NCI-H345 (cell line): ENCODE measurements around the gene TMEM184A.

Experiments used
- DNase-seq: peaks from one replicate; lab custom pipeline; 2025; lab: John Stamatoyannopoulos, UW

TMEM184A gene

GRCh38 chr7:1567896-1568510, 12.0 kb upstream of the TMEM184A start:
- no peak for DNase-seq

- no peak for DNase-seq
Observed at GRCh38 chr7:1567049-1567771, 11.2 kb upstream of the TMEM184A start.

GRCh38 chr7:1566687-1567048, 10.7 kb upstream of the TMEM184A start:
- no peak for DNase-seq

GRCh38 chr7:1564603-1565022, 8.6 kb upstream of the TMEM184A start:
- DNase-seq: no peak

- DNase-seq: no peak
Observed at GRCh38 chr7:1563981-1564602, 8.1 kb upstream of the TMEM184A start.

GRCh38 chr7:1562597-1563051, 6.6 kb upstream of the TMEM184A start:
- no peak for DNase-seq

GRCh38 chr7:1562116-1562515, 6.1 kb upstream of the TMEM184A start:
- DNase-seq: no peak

- no peak for DNase-seq
Observed at GRCh38 chr7:1561036-1561940, 5.3 kb upstream of the TMEM184A start.

- DNase-seq: no peak
Observed at GRCh38 chr7:1560620-1561031, 4.6 kb upstream of the TMEM184A start.

- no peak for DNase-seq
Observed at GRCh38 chr7:1559626-1560590, 3.9 kb upstream of the TMEM184A start.

- DNase-seq: no peak
Observed at GRCh38 chr7:1558841-1559625, 3.0 kb upstream of the TMEM184A start.

- DNase-seq: no peak
Observed at GRCh38 chr7:1558181-1558811, 2.3 kb upstream of the TMEM184A start.

- no peak for DNase-seq
Observed at GRCh38 chr7:1557771-1558170, 1.8 kb upstream of the TMEM184A start.

- no peak for DNase-seq
Observed at GRCh38 chr7:1557006-1557405, 1.0 kb upstream of the TMEM184A start.

- DNase-seq: no peak
Observed at GRCh38 chr7:1555046-1555812, 776 bp downstream of the TMEM184A start.

GRCh38 chr7:1554333-1555045, 1.5 kb downstream of the TMEM184A start:
- no peak for DNase-seq

GRCh38 chr7:1553512-1554210, 2.3 kb downstream of the TMEM184A start:
- no peak for DNase-seq

GRCh38 chr7:1552200-1552599, 3.8 kb downstream of the TMEM184A start:
- no peak for DNase-seq
